Right lobe of liver (tissue), 4 donors: ENCODE results near the gene EHD3.

Experiments
- POLR2A ChIP-seq: fragments of 450-650 bp; IDR thresholded peaks from one replicate; pipeline ENCODE4 v1.6.1; 2017; ENCODE audit warnings: antibody characterized with exemption, mild to moderate bottlenecking
- TF ChIP-seq, protein P1 (sequence below), 4 donors: fragments of 200-600 bp in 3 of 4; fragments of 450-650 bp in 1 of 4; IDR thresholded peaks; one replicate each; pipeline versions ENCODE4 v1.5.1 to v1.8.0; 2016 to 2022; ENCODE audit warnings: antibody characterized with exemption in 4 of 4, mild to moderate bottlenecking in 2 of 4
- donor health status: DM: no; HTN: no; CAD: no.
- donor health status: DM: no; HTN: no; CAD: no.
- donor health status: DM: no; HTN: yes; CAD: no.

DNA sequence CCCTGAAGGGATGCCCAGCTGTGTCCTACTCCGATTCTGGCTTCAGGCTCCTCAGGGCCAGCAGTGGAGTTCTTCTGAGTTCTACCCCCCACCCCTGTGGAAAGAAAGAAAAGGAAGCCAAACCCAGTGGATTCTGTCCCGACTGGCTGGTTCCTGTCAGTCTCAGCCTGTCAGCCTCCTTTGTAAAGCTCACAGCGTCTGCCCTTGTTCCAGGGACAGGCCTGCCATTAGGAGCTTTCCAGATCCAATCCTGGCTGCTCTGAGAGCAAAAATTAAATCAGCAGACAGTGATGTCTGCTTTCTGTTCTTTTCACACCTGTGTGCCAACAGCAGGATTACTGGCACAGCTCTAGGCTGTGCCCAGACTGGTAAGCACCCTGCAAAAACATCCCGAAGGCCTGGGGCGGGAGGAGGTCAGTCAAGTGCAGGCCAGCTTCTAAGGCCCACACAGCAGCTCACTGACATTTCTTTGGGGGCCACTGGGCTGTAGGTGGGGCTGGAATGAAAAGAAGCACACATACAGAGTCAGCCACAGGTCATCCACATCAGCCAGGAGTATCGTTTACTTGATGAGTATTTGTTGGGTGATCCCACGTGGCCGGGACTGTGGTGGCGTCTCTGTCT lies 69.1 kb downstream of the EHD3 start:
- no peak for TF ChIP-seq POLR2A
- TF ChIP-seq, protein P1, sequence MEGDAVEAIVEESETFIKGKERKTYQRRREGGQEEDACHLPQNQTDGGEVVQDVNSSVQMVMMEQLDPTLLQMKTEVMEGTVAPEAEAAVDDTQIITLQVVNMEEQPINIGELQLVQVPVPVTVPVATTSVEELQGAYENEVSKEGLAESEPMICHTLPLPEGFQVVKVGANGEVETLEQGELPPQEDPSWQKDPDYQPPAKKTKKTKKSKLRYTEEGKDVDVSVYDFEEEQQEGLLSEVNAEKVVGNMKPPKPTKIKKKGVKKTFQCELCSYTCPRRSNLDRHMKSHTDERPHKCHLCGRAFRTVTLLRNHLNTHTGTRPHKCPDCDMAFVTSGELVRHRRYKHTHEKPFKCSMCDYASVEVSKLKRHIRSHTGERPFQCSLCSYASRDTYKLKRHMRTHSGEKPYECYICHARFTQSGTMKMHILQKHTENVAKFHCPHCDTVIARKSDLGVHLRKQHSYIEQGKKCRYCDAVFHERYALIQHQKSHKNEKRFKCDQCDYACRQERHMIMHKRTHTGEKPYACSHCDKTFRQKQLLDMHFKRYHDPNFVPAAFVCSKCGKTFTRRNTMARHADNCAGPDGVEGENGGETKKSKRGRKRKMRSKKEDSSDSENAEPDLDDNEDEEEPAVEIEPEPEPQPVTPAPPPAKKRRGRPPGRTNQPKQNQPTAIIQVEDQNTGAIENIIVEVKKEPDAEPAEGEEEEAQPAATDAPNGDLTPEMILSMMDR (IDR thresholded peaks at IDR 0.05): no peak
